NCI-H226 (cell line): ENCODE data around the gene RPS6KA3.
A peak's percentile ranks its signal among the peaks of the same experiment; 100 is the strongest.
"Not testable (repeated sequence)": the region's sequence is repeated elsewhere in the genome, so short reads cannot be mapped to it uniquely, and the experiment has no call there.

ENCODE experiments used
- DNase-seq: peaks from one replicate; pipeline ENCODE4 v3.0.0-alpha.2; 2015

Gene RPS6KA3

GRCh38 chrX:20217906-20218305, 48.8 kb downstream of the RPS6KA3 start:
- no peak for DNase-seq

- DNase-seq, result peak; percentile 36
Measured at GRCh38 chrX:20217271-20217670, 49.4 kb downstream of the RPS6KA3 start.

- DNase-seq, result no peak
Measured at GRCh38 chrX:20215565-20215964, 51.1 kb downstream of the RPS6KA3 start.

- DNase-seq, result no peak
Measured at GRCh38 chrX:20212486-20213089, 54.1 kb downstream of the RPS6KA3 start.

GRCh38 chrX:20211261-20211786, 55.4 kb downstream of the RPS6KA3 start:
- no peak for DNase-seq

GRCh38 chrX:20205927-20206708, 60.6 kb downstream of the RPS6KA3 start:
- no peak for DNase-seq

GRCh38 chrX:20204351-20204750, 62.4 kb downstream of the RPS6KA3 start:
- no peak for DNase-seq

GRCh38 chrX:20197641-20198210, 69.0 kb downstream of the RPS6KA3 start:
- no peak for DNase-seq

- DNase-seq, result no peak
Measured at GRCh38 chrX:20189171-20189570, 77.5 kb downstream of the RPS6KA3 start.

- no peak for DNase-seq
Measured at GRCh38 chrX:20181598-20182329, 84.9 kb downstream of the RPS6KA3 start.

GRCh38 chrX:20177093-20177492, 89.6 kb downstream of the RPS6KA3 start:
- DNase-seq, result no peak

GRCh38 chrX:20173856-20174255, 92.9 kb downstream of the RPS6KA3 start:
- no peak for DNase-seq

- no peak for DNase-seq
Measured at GRCh38 chrX:20173313-20173712, 93.4 kb downstream of the RPS6KA3 start.

- no peak for DNase-seq
Measured at GRCh38 chrX:20171887-20172286, 94.8 kb downstream of the RPS6KA3 start.

- not testable (repeated sequence) for DNase-seq
Measured at GRCh38 chrX:20162516-20162915, 104.2 kb downstream of the RPS6KA3 start.

GRCh38 chrX:20159797-20160385, 106.8 kb downstream of the RPS6KA3 start:
- DNase-seq, result no peak

GRCh38 chrX:20151689-20152088, 115.0 kb downstream of the RPS6KA3 start:
- DNase-seq, result no peak

- DNase-seq, result no peak
Measured at GRCh38 chrX:20149326-20149725, 117.4 kb downstream of the RPS6KA3 start.

- no peak for DNase-seq
Measured at GRCh38 chrX:20147561-20147960, 119.1 kb downstream of the RPS6KA3 start.

GRCh38 chrX:20144491-20144890, 122.2 kb downstream of the RPS6KA3 start:
- DNase-seq, result peak; percentile 48

GRCh38 chrX:20143561-20143960, 123.1 kb downstream of the RPS6KA3 start:
- no peak for DNase-seq

- DNase-seq, result no peak
Measured at GRCh38 chrX:20143111-20143510, 123.6 kb downstream of the RPS6KA3 start.
